ENCODE results near the gene WDR33.

WDR33 gene

GRCh38 chr2:127737892-127738291 lies 73.1 kb downstream of the WDR33 start:
- H3K23ac ChIP-seq (ENCODE audit: low read length), result no peak overlapping the region
- no peak overlapping the region for H2BK12ac ChIP-seq (ENCODE audit: low read length)
- H3K27me3 ChIP-seq (ENCODE audit: insufficient read depth, low read length), result no peaks in the 10 kb centered on the region
- no peak overlapping the region for H3K4me3 ChIP-seq (ENCODE audit: low read depth, low read length)
- no peaks in the 10 kb centered on the region for H3K79me1 ChIP-seq (ENCODE audit: low read length)
- no peak for DNase-seq
- H4K8ac ChIP-seq (ENCODE audit: low read depth, low read length), result no peak overlapping the region
- H4K12ac ChIP-seq (ENCODE audit: low read depth, low read length), result no peak overlapping the region
- no CpG with 5 or more reads among the region's 1 CpG for WGBS (ENCODE audit: extremely low coverage, insufficient coverage, insufficient read length)
- no peaks in the 10 kb centered on the region for H3K9me3 ChIP-seq (ENCODE audit: insufficient read depth, low read depth, low read length)
- no peak overlapping the region for H3K14ac ChIP-seq (ENCODE audit: low read length)
- H3K27ac ChIP-seq (ENCODE audit: low read depth, low read length), result no peak overlapping the region
- H2BK120ac ChIP-seq (ENCODE audit: insufficient read depth, low read length, poor library complexity), result no peak overlapping the region
- peaks cover 0 to 2% of the 10 kb centered on the region in 2 experiments for H3K4me1 ChIP-seq (ENCODE audit: control insufficient read depth in 1 of 2, insufficient read depth in 2 of 2, low read length in 2 of 2)
- H3K4me2 ChIP-seq (ENCODE audit: low read length), result no peak overlapping the region
- H3K79me2 ChIP-seq (ENCODE audit: control insufficient read depth, insufficient read depth, low read length, poor library complexity), result no peaks in the 10 kb centered on the region
- no peak overlapping the region for H3K18ac ChIP-seq (ENCODE audit: low read length)
- H3K9ac ChIP-seq (ENCODE audit: low read length), result no peak overlapping the region
- no peak overlapping the region for H3K4ac ChIP-seq (ENCODE audit: low read depth, low read length)
- H2AFZ ChIP-seq (ENCODE audit: insufficient read depth, low read length, poor library complexity), result no peak overlapping the region
- H2BK5ac ChIP-seq (ENCODE audit: low read depth, low read length, poor library complexity), result no peak overlapping the region
- no peak overlapping the region for H2AK5ac ChIP-seq (ENCODE audit: low read length)
- H3K36me3 ChIP-seq (ENCODE audit: control insufficient read depth in 1 of 2, insufficient read depth in 2 of 2, low read length in 2 of 2), result peaks cover 4 to 5% of the 10 kb centered on the region in 2 experiments
- H4K91ac ChIP-seq (ENCODE audit: low read depth, low read length), result no peak overlapping the region

- Histone ChIP-seq H3K4me2 (ENCODE audit: low read length) (no peak overlapping the region), H4K91ac (ENCODE audit: low read depth, low read length) (no peak overlapping the region), H4K8ac (ENCODE audit: low read depth, low read length) (no peak overlapping the region), H3K27me3 (ENCODE audit: insufficient read depth, low read length) (no peaks in the 10 kb centered on the region), H4K12ac (ENCODE audit: low read depth, low read length) (no peak overlapping the region), H2AFZ (ENCODE audit: insufficient read depth, low read length, poor library complexity) (no peak overlapping the region), H3K79me1 (ENCODE audit: low read length) (no peaks in the 10 kb centered on the region), H3K36me3 (ENCODE audit: control insufficient read depth in 1 of 2, insufficient read depth in 2 of 2, low read length in 2 of 2) (peaks cover 4 to 8% of the 10 kb centered on the region in 2 experiments), H3K9ac (ENCODE audit: low read length) (no peak overlapping the region), H3K23ac (ENCODE audit: low read length) (no peak overlapping the region), H3K4ac (ENCODE audit: low read depth, low read length) (no peak overlapping the region), H3K79me2 (ENCODE audit: control insufficient read depth, insufficient read depth, low read length, poor library complexity) (no peaks in the 10 kb centered on the region), H2BK12ac (ENCODE audit: low read length) (no peak overlapping the region), H3K4me1 (ENCODE audit: control insufficient read depth in 1 of 2, insufficient read depth in 2 of 2, low read length in 2 of 2) (no peaks in the 10 kb centered on the region), H3K9me3 (ENCODE audit: insufficient read depth, low read depth, low read length) (no peaks in the 10 kb centered on the region), H2AK5ac (ENCODE audit: low read length) (no peak overlapping the region), H3K18ac (ENCODE audit: low read length) (no peak overlapping the region), H2BK120ac (ENCODE audit: insufficient read depth, low read length, poor library complexity) (no peak overlapping the region), H3K14ac (ENCODE audit: low read length) (no peak overlapping the region), H3K27ac (ENCODE audit: low read depth, low read length) (no peak overlapping the region), H3K4me3 (ENCODE audit: low read depth, low read length) (no peak overlapping the region), H2BK5ac (ENCODE audit: low read depth, low read length, poor library complexity) (no peak overlapping the region)
- WGBS (ENCODE audit: extremely low coverage, insufficient coverage, insufficient read length), result no CpG with 5 or more reads among the region's 3 CpGs
- no peak for DNase-seq
Observed at GRCh38 chr2:127735537-127736399, 75.2 kb downstream of the WDR33 start.

- no CpG with 5 or more reads among the region's 2 CpGs for WGBS (ENCODE audit: extremely low coverage, insufficient coverage, insufficient read length)
- no peak overlapping the region for H2BK120ac ChIP-seq (ENCODE audit: insufficient read depth, low read length, poor library complexity)
- H2BK12ac ChIP-seq (ENCODE audit: low read length), result no peak overlapping the region
- H4K91ac ChIP-seq (ENCODE audit: low read depth, low read length), result no peak overlapping the region
- H2BK5ac ChIP-seq (ENCODE audit: low read depth, low read length, poor library complexity), result no peak overlapping the region
- H4K8ac ChIP-seq (ENCODE audit: low read depth, low read length), result no peak overlapping the region
- H3K36me3 ChIP-seq (ENCODE audit: control insufficient read depth in 1 of 2, insufficient read depth in 2 of 2, low read length in 2 of 2), result peaks cover 2 to 5% of the 10 kb centered on the region in 2 experiments
- H3K4me1 ChIP-seq (ENCODE audit: control insufficient read depth in 1 of 2, insufficient read depth in 2 of 2, low read length in 2 of 2), result no peaks in the 10 kb centered on the region
- no peak overlapping the region for H3K27ac ChIP-seq (ENCODE audit: low read depth, low read length)
- no peaks in the 10 kb centered on the region for H3K79me2 ChIP-seq (ENCODE audit: control insufficient read depth, insufficient read depth, low read length, poor library complexity)
- H3K4ac ChIP-seq (ENCODE audit: low read depth, low read length), result no peak overlapping the region
- H2AK5ac ChIP-seq (ENCODE audit: low read length), result no peak overlapping the region
- no peak overlapping the region for H4K12ac ChIP-seq (ENCODE audit: low read depth, low read length)
- no peaks in the 10 kb centered on the region for H3K27me3 ChIP-seq (ENCODE audit: insufficient read depth, low read length)
- H3K79me1 ChIP-seq (ENCODE audit: low read length), result no peaks in the 10 kb centered on the region
- no peaks in the 10 kb centered on the region for H3K9me3 ChIP-seq (ENCODE audit: insufficient read depth, low read depth, low read length)
- no peak overlapping the region for H3K9ac ChIP-seq (ENCODE audit: low read length)
- no peak overlapping the region for H3K14ac ChIP-seq (ENCODE audit: low read length)
- H3K4me2 ChIP-seq (ENCODE audit: low read length), result no peak overlapping the region
- H3K23ac ChIP-seq (ENCODE audit: low read length), result no peak overlapping the region
- no peak for DNase-seq
- no peak overlapping the region for H2AFZ ChIP-seq (ENCODE audit: insufficient read depth, low read length, poor library complexity)
- H3K18ac ChIP-seq (ENCODE audit: low read length), result no peak overlapping the region
- H3K4me3 ChIP-seq (ENCODE audit: low read depth, low read length), result no peak overlapping the region
Observed at GRCh38 chr2:127735044-127735443, 75.9 kb downstream of the WDR33 start.

GRCh38 chr2:127733816-127734537 lies 77.0 kb downstream of the WDR33 start:
- H3K9ac ChIP-seq (ENCODE audit: low read length), result no peak overlapping the region
- no peak overlapping the region for H3K18ac ChIP-seq (ENCODE audit: low read length)
- H2BK5ac ChIP-seq (ENCODE audit: low read depth, low read length, poor library complexity), result no peak overlapping the region
- no peaks in the 10 kb centered on the region for H3K79me1 ChIP-seq (ENCODE audit: low read length)
- H3K9me3 ChIP-seq (ENCODE audit: insufficient read depth, low read depth, low read length), result no peaks in the 10 kb centered on the region
- H3K4ac ChIP-seq (ENCODE audit: low read depth, low read length), result no peak overlapping the region
- no peak overlapping the region for H2BK12ac ChIP-seq (ENCODE audit: low read length)
- H3K4me1 ChIP-seq (ENCODE audit: control insufficient read depth in 1 of 2, insufficient read depth in 2 of 2, low read length in 2 of 2), result no peaks in the 10 kb centered on the region
- H3K4me2 ChIP-seq (ENCODE audit: low read length), result no peak overlapping the region
- peaks cover 2 to 4% of the 10 kb centered on the region in 2 experiments for H3K36me3 ChIP-seq (ENCODE audit: control insufficient read depth in 1 of 2, insufficient read depth in 2 of 2, low read length in 2 of 2)
- no peak overlapping the region for H2AFZ ChIP-seq (ENCODE audit: insufficient read depth, low read length, poor library complexity)
- H2AK5ac ChIP-seq (ENCODE audit: low read length), result no peak overlapping the region
- H3K27ac ChIP-seq (ENCODE audit: low read depth, low read length), result no peak overlapping the region
- H4K8ac ChIP-seq (ENCODE audit: low read depth, low read length), result no peak overlapping the region
- no peak overlapping the region for H3K4me3 ChIP-seq (ENCODE audit: low read depth, low read length)
- WGBS (ENCODE audit: extremely low coverage, insufficient coverage, insufficient read length), result no CpG with 5 or more reads among the region's 5 CpGs
- H3K23ac ChIP-seq (ENCODE audit: low read length), result no peak overlapping the region
- no peak overlapping the region for H2BK120ac ChIP-seq (ENCODE audit: insufficient read depth, low read length, poor library complexity)
- H3K79me2 ChIP-seq (ENCODE audit: control insufficient read depth, insufficient read depth, low read length, poor library complexity), result no peaks in the 10 kb centered on the region
- no peak overlapping the region for H3K14ac ChIP-seq (ENCODE audit: low read length)
- H4K91ac ChIP-seq (ENCODE audit: low read depth, low read length), result no peak overlapping the region
- DNase-seq, result no peak
- H4K12ac ChIP-seq (ENCODE audit: low read depth, low read length), result no peak overlapping the region
- no peaks in the 10 kb centered on the region for H3K27me3 ChIP-seq (ENCODE audit: insufficient read depth, low read length)

All from trophoblast cell (in vitro differentiated cells and primary cell).